Fibroblast of lung (primary cell): ENCODE results near the gene TMC3. TPM values are rescaled to one million over a fixed set of nuclear protein-coding genes. Genes with fewer than 3 reads are reported as not detected.

Experiments used
- DNase-seq, 2 donors: peaks; one replicate each; pipeline versions ENCODE4 v3.0.0 to v3.0.0-alpha.2; 2010; ENCODE audit warnings: low read depth in 2 of 2
- H2AFZ ChIP-seq: 2 replicates; pipeline ENCODE4 v1.5.1; 2012; ENCODE audit warnings: low read length, control low read depth, inconsistent platforms
- H3K27ac ChIP-seq: 2 replicates; pipeline ENCODE4 v1.5.1; 2011; ENCODE audit warnings: low read length, control low read depth; ENCODE audit not compliant: insufficient read depth
- H3K27me3 ChIP-seq: 2 replicates; pipeline ENCODE4 v1.5.1; 2011; ENCODE audit warnings: mild to moderate bottlenecking, low read length; ENCODE audit not compliant: control insufficient read depth, insufficient read depth
- H3K36me3 ChIP-seq: 2 replicates; pipeline ENCODE4 v1.5.1; 2011; ENCODE audit warnings: low read length; ENCODE audit not compliant: control insufficient read depth, insufficient read depth
- H3K4me1 ChIP-seq: 2 replicates; pipeline ENCODE4 v1.5.1; 2011; ENCODE audit warnings: low read length; ENCODE audit not compliant: control insufficient read depth, insufficient read depth; ENCODE audit errors: extremely low read depth
- H3K4me2 ChIP-seq: 2 replicates; pipeline ENCODE4 v1.5.1; 2011; ENCODE audit warnings: low read length, control low read depth; ENCODE audit not compliant: insufficient read depth; ENCODE audit errors: extremely low read depth
- H3K4me3 ChIP-seq, 4 experiments: fragments of 200-600 bp in 1 of 4; sonication (generic) in 1 of 4; replicated peaks in 1 of 4; 2 replicates each; pipeline ENCODE4 v1.5.1; 2011 to 2016; ENCODE audit warnings: low read length in 4 of 4, low read depth in 3 of 4, mild to moderate bottlenecking in 3 of 4, control low read depth in 2 of 4, inconsistent platforms in 1 of 4, mixed read lengths in 1 of 4; ENCODE audit not compliant: insufficient read depth in 1 of 4; ENCODE audit errors: control extremely low read depth in 1 of 4
- H3K79me2 ChIP-seq: 2 replicates; pipeline ENCODE4 v1.5.1; 2012; ENCODE audit warnings: mild to moderate bottlenecking, low read length, inconsistent platforms; ENCODE audit not compliant: control insufficient read depth, insufficient read depth
- H3K9ac ChIP-seq: 2 replicates; pipeline ENCODE4 v1.5.1; 2011; ENCODE audit warnings: mild to moderate bottlenecking, low read length, control low read depth; ENCODE audit not compliant: insufficient read depth
- H3K9me3 ChIP-seq: 2 replicates; pipeline ENCODE4 v1.5.1; 2012; ENCODE audit warnings: low read depth, low read length; ENCODE audit not compliant: control insufficient read depth, insufficient read depth
- H4K20me1 ChIP-seq: 2 replicates; pipeline ENCODE4 v1.5.1; 2011; ENCODE audit warnings: low read length; ENCODE audit not compliant: control insufficient read depth, insufficient read depth; ENCODE audit errors: extremely low read depth
- CTCF ChIP-seq, 2 donors: IDR thresholded peaks in 1 of 2; conservative IDR thresholded peaks in 1 of 2; 1 replicate in 1 of 2; 2 replicates in 1 of 2; pipeline ENCODE4 v1.5.1; 2011 to 2012; ENCODE audit warnings: low read length in 2 of 2, control low read depth in 1 of 2, inconsistent platforms in 1 of 2, low read depth in 1 of 2, mild to moderate bottlenecking in 1 of 2
- EZH2 ChIP-seq: IDR thresholded peaks from 2 replicates; pipeline ENCODE4 v1.5.1; 2012; ENCODE audit warnings: low read length, control low read depth, mild to moderate bottlenecking; ENCODE audit errors: missing control alignments
- polyA plus RNA-seq, 2 donors: library from polyadenylated mRNA; depleted of rRNA in 1 of 2; stranded (reverse) in 1 of 2; unstranded in 1 of 2; fragments of >200 nt; gene quantifications; 2 replicates each; pipeline ENCODE4 v1.2.1, GENCODE V29; 2011 to 2012; ENCODE audit warnings: missing spikeins in 1 of 2
- total RNA-seq: library from RNA; depleted of rRNA; stranded (reverse); fragments of >200 nt; gene quantifications from 2 replicates; pipeline ENCODE4 v1.2.1, GENCODE V29; 2014

TMC3 gene
- total and polyA plus RNA-seq, 2 donors (not counting 1 experiment from before 2014, with no cell fraction given), result not detected

- no peak for DNase-seq
- H3K4me1 ChIP-seq, result no peaks in the 10 kb centered on the region
- TF ChIP-seq EZH2 (no peak), CTCF (conservative IDR thresholded peaks at IDR 0.05 in 1 of 2, IDR thresholded peaks at IDR 0.05 in 1 of 2; ENCODE audit: low read depth in 1 of 2, low read length in 2 of 2) (no peak)
- no peak overlapping the region for H3K27ac ChIP-seq
- H4K20me1 ChIP-seq, result no peaks in the 10 kb centered on the region
- H3K9me3 ChIP-seq, result no peaks in the 10 kb centered on the region
- no peaks in the 10 kb centered on the region for H3K36me3 ChIP-seq
- H3K27me3 ChIP-seq, result no peaks in the 10 kb centered on the region
- no peak overlapping the region for H3K9ac ChIP-seq
- H3K4me3 ChIP-seq, result no peak overlapping the region
- no peak overlapping the region for H3K4me2 ChIP-seq
- no peak overlapping the region for H2AFZ ChIP-seq
- no peaks in the 10 kb centered on the region for H3K79me2 ChIP-seq
These were observed 88.6 kb downstream of the TMC3 start for GRCh38 chr15:81285461-81285860.

GRCh38 chr15:81284256-81285031, 89.6 kb downstream of the TMC3 start:
- H3K9me3 ChIP-seq, result no peaks in the 10 kb centered on the region
- TF ChIP-seq EZH2, result no peak
- TF ChIP-seq CTCF (conservative IDR thresholded peaks at IDR 0.05 in 1 of 2, IDR thresholded peaks at IDR 0.05 in 1 of 2; ENCODE audit: low read depth in 1 of 2, low read length in 2 of 2), result no peak
- H3K9ac ChIP-seq, result no peak overlapping the region
- no peaks in the 10 kb centered on the region for H3K79me2 ChIP-seq
- no peak overlapping the region for H3K27ac ChIP-seq
- H3K36me3 ChIP-seq, result no peaks in the 10 kb centered on the region
- H3K4me3 ChIP-seq, result no peak overlapping the region
- H3K4me2 ChIP-seq, result no peak overlapping the region
- H3K4me1 ChIP-seq, result no peaks in the 10 kb centered on the region
- no peaks in the 10 kb centered on the region for H3K27me3 ChIP-seq
- H2AFZ ChIP-seq, result no peak overlapping the region
- H4K20me1 ChIP-seq, result no peaks in the 10 kb centered on the region
- DNase-seq, result no peak

GRCh38 chr15:81282911-81283310, 91.1 kb downstream of the TMC3 start:
- H3K27ac ChIP-seq, result no peak overlapping the region
- H3K79me2 ChIP-seq, result no peaks in the 10 kb centered on the region
- H3K27me3 ChIP-seq, result no peaks in the 10 kb centered on the region
- H2AFZ ChIP-seq, result no peak overlapping the region
- no peaks in the 10 kb centered on the region for H3K36me3 ChIP-seq
- no peaks in the 10 kb centered on the region for H4K20me1 ChIP-seq
- no peak for DNase-seq
- TF ChIP-seq CTCF (conservative IDR thresholded peaks at IDR 0.05 in 1 of 2, IDR thresholded peaks at IDR 0.05 in 1 of 2; ENCODE audit: low read depth in 1 of 2, low read length in 2 of 2) (no peak), EZH2 (no peak)
- H3K4me2 ChIP-seq, result no peak overlapping the region
- H3K4me3 ChIP-seq, result no peak overlapping the region
- no peak overlapping the region for H3K9ac ChIP-seq
- H3K4me1 ChIP-seq, result no peaks in the 10 kb centered on the region
- no peaks in the 10 kb centered on the region for H3K9me3 ChIP-seq
